Suppressor macrophage treated with lipopolysaccharide for 1 hour (primary cell): ENCODE results near the gene NELFCD.
A peak's percentile ranks its signal among the peaks of the same experiment; 100 is the strongest.
"Not testable (repeated sequence)": the region's sequence is repeated elsewhere in the genome, so short reads cannot be mapped to it uniquely, and the experiment has no call there.

Source experiments
- DNase-seq, 3 donors: peaks; one replicate each; pipeline ENCODE4 v3.0.0-alpha.2; 2020 to 2022

Gene NELFCD

DNA sequence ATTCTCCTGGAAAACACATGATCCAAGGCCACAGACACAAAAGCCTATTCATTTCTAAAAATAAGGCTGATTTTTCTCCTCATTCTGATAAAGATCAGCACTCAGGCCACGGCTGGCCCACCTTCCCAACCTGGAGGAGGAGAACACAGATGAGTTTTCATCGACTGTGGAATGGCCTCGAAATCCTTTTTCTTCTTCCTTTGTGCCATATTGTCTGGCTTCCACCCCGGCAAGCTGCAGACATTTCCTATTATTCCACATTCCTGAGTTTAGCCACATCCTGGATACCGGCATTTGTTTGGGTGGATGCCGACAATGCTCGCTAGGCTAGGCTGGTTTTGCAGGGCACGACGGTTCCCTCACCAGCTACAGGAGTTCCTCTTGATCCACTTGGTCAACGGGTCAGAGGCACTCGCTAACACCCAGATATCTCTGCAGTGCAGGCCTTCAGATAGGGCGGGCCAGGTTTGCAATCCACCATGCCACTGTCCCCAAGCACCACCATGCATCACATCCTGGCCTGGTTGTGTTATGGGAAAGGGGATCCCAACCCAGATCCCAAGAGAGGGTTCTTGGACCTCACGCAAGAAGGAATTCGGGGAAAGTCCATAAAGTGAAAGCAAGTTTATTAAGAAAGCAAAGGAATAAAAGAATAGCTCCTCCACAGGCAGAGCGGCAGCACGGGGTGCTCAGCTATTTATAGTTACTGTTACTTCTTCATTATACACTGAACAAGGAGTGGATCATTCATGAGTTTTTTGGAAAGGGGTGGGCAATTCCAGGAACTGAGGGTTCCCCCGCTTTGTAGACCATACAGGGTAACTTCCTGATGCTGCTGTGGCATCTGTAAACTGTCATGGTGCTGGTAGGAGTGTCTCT, 30.2 kb downstream of the NELFCD start:
- peak; percentile 45 to 85 (median 54) for DNase-seq

- DNase-seq = not testable (repeated sequence)
Measured at GRCh38 chr20:59011874-59012157, 30.8 kb downstream of the NELFCD start.

GRCh38 chr20:59013031-59013951, 32.2 kb downstream of the NELFCD start:
- no peak for DNase-seq

GRCh38 chr20:59013959-59014608, 33.0 kb downstream of the NELFCD start:
- DNase-seq = peak in 2 of 3 donors; percentile 51 to 57

GRCh38 chr20:59014680-59015389, 33.8 kb downstream of the NELFCD start:
- DNase-seq = no peak

GRCh38 chr20:59015411-59015810, 34.4 kb downstream of the NELFCD start:
- DNase-seq = no peak

GRCh38 chr20:59015812-59016711, 35.0 kb downstream of the NELFCD start:
- no peak for DNase-seq

GRCh38 chr20:59016795-59017492, 35.9 kb downstream of the NELFCD start:
- DNase-seq = no peak

DNA sequence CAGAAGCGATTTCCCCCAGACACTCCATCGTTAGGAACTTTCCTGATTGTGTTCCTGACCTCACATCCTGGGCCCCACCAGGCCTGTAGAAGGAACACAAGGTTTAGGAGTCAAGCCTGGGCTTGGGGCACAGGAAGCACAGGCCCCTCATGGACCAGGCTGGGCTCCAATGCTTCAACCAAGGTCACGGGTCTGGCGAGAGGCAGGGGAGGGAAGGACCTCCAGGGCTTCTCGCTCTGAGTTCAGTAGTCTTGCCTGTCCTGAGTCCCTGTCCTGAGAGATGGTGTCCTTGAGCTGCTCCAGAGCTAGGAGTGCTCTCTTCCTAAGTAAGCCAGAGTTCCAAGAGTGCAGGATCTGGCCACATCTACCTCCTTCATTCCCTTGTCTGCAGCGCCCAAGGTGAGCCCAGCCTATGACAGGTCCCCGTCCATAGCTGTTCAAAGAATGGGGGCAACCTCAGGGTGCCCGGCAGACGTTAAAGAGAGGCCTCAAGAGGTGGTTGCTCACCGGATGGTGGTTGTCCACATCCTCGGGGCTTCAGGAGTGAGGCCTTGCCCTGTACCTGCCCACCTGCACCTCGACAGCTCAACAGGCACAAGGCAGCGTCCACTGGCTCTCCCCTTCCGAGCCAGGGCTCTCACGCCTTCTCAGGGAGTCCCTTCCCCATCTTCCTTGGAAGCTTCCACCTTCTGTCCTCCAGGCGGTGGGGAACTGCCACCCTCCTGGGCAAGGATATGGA, 36.6 kb downstream of the NELFCD start:
- DNase-seq = no peak

- DNase-seq = no peak
Measured at GRCh38 chr20:59018817-59019216, 37.8 kb downstream of the NELFCD start.

- no peak for DNase-seq
Measured at GRCh38 chr20:59019217-59019616, 38.2 kb downstream of the NELFCD start, which contains the start of gene TUBB1. TUBB1 (plus strand) TSS chr20:59019429; CDS start chr20:59019523, 94 bp downstream.

- DNase-seq = no peak
Measured at GRCh38 chr20:59020938-59021551, 40.0 kb downstream of the NELFCD start.

GRCh38 chr20:59022754-59023153, 41.7 kb downstream of the NELFCD start:
- no peak for DNase-seq

GRCh38 chr20:59023616-59024015, 42.6 kb downstream of the NELFCD start:
- DNase-seq = no peak

GRCh38 chr20:59024111-59024530, 43.1 kb downstream of the NELFCD start:
- DNase-seq = no peak

GRCh38 chr20:59025086-59025485, 44.0 kb downstream of the NELFCD start:
- DNase-seq = no peak

DNA sequence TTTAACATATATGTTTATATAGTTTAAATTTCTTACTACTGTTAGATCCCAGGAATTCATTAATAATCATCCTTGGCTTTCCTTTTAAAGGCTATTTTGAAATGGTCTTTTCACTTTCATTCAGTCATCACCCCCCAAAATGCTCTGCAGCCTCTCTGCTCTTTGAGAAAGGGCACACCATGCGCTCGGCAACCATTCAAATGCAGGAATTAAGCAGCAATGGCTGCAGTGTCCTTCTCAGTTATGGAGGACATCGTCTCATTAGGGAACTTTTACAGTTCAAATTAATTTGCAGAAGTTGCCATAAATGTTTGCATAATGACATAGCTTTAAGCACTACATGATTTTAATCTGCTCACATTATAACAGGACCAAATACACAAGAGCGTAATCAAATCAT, 44.5 kb downstream of the NELFCD start:
- no peak for DNase-seq

- no peak for DNase-seq
Measured at GRCh38 chr20:59026904-59027740, 46.1 kb downstream of the NELFCD start.
